ENCODE measurements around the gene ADGRB2.

The ADGRB2 gene

DNA sequence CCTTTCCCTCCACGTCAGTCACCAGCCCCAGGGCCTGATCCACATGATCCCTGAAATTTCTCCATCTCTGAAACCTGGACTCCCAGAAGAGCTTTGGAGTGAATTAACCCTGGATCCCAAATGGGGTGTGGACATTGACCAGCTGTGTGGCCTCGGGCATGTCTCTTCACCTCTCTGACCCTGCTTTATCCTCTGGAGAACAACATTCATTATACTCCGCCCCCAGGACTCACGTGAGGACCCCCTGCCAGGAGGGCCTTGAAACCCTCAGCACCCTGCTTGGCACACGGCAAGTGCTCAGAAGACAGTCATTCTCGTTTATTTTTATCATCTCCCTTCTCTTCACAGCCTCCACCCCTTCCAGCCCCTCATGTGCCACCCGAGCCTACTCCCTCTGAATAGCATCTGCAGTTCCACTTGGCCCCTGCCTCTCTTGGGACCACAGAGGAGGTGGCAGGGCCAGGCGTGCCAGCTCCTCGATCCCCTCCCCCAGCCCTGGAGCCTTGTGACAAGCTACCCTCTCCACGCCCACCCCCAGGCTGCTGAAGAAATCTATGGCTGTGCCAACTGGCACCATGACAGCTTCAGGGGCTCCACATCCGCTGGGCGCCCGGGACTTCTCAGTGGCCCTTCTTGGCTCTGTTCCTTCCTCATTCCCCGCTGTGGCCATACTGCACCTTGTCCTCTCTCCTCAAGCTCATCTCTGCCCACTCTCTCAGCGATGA, 18.0 kb downstream of the ADGRB2 start:
- TF ChIP-seq, protein P1, sequence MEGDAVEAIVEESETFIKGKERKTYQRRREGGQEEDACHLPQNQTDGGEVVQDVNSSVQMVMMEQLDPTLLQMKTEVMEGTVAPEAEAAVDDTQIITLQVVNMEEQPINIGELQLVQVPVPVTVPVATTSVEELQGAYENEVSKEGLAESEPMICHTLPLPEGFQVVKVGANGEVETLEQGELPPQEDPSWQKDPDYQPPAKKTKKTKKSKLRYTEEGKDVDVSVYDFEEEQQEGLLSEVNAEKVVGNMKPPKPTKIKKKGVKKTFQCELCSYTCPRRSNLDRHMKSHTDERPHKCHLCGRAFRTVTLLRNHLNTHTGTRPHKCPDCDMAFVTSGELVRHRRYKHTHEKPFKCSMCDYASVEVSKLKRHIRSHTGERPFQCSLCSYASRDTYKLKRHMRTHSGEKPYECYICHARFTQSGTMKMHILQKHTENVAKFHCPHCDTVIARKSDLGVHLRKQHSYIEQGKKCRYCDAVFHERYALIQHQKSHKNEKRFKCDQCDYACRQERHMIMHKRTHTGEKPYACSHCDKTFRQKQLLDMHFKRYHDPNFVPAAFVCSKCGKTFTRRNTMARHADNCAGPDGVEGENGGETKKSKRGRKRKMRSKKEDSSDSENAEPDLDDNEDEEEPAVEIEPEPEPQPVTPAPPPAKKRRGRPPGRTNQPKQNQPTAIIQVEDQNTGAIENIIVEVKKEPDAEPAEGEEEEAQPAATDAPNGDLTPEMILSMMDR (IDR thresholded peaks at IDR 0.05), result no peak
- Histone ChIP-seq H3K4me3 (no peak overlapping the region), H3K27ac (no peak overlapping the region)
- no peak for DNase-seq (ENCODE audit: low spot score)

DNA sequence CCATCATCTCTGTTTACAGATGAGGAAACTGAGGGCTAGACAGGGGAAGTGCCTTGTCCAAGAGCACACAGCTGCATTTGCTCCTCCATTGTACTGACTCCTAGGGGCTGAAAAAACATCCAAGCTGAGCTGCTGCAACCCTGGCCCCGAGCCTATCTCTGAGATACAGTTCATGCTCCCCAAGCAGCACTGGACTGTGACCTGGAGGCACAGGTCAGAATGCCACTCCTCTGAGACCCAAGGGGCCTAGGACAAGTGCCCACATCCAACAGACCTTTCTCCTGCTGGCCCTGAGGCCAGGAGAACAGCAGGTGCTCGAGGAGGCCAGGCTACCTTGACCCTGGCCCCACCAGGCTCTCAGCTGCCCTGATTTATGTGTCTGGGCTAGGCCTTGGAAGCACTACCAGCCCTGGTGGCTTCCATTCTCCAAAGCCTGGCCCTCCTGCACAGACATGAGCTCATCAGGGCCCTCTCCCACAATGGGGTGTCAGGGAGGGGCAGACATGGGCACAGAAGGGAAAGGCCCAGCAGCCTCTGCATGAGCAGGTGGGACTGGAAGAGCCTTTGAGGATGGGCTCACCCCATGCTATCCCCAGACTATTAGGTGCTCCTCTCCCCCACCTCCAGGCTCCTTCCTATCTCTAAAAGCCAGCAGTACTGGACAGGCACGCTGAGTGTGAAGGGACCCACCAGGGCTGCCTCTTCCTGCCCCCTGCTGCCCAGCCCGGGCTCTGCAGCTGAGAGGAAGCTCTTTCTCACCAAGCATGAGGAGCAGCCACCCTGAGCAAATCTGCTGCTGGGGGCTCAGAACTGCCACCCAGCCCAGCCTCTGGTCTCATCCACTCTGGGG, 18.8 kb downstream of the ADGRB2 start:
- TF ChIP-seq, protein P1 (IDR thresholded peaks at IDR 0.05), result peak; percentile 74
- Histone ChIP-seq H3K27ac (no peak overlapping the region), H3K4me3 (no peak overlapping the region)
- no peak for DNase-seq (ENCODE audit: low spot score)

DNA sequence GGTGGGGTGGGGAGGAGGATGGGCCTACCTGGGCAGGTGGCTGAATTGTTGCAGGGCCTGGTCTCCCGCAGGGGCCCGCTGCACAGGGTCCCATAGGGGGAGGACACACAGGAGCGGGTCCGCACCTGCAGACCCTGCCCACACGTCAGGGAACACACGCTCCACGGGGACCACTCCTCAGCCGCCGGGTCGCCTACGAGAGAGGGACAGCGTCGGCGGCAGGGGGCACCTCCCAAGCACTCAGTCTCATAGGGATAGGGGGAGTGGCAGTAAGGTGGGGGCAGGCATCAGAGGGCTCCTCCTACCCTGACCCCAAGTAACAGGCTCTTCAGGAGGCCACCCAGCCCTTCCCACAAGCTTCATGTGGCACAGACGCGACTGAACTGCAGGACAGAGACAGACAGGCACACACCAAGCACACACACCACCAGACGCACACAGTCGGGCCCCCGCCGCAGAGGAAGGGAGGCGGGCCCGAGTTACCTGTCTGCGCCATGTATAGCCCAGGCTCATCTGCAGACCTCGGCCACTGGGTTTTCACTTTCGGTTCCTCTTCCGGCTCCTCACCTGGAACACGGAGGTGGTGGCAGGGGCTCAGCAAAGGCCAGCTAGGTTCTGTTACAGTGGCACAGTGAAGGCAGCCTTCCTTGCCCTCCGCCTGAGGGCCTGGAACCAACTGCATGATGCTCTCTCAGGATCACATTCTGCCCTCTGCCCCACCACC, 19.8 kb downstream of the ADGRB2 start:
- TF ChIP-seq, protein P1 (IDR thresholded peaks at IDR 0.05), result no peak
- no peak overlapping the region for H3K4me3 ChIP-seq
- H3K27ac ChIP-seq, result no peak overlapping the region
- DNase-seq (ENCODE audit: low spot score), result no peak

DNA sequence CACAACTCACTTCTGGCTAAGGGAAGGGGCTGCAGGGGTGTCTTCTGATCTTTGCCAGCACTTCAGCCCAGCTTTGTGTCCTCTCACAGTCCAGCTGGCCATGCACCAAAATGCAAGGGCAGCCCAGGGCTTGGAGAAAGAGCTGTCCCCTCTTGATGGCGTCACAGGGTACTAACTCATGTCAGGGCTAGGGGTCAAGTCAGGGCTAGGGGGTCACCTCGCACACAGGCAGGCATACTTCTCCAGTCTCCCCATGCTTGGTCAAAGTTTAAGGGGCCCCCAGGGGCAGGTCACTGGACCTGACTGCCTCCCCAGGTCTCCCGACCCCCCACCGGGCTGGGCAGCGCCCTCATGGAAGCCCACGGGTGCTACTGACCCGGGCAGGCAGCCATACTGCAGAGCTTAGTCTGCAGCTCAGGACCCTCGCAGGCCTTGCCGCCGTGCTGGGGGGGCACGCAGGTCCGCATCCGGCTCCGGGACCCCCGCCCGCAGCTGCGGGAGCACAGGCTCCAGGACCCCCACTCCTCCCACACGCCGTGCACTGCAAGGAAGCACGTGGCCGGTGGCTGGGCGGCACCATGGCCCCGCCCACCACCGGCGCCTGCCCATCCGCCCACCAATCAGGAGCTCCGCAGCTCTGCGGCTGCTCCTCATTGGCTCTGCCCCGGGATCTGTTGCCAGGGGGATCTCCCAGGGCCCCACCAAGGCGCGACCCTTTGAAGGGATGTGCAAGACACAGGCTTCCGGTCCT, 21.5 kb downstream of the ADGRB2 start:
- Histone ChIP-seq H3K4me3 (no peak overlapping the region), H3K27ac (no peak overlapping the region)
- DNase-seq (ENCODE audit: low spot score), result no peak
- TF ChIP-seq, protein P1 (IDR thresholded peaks at IDR 0.05), result no peak

DNA sequence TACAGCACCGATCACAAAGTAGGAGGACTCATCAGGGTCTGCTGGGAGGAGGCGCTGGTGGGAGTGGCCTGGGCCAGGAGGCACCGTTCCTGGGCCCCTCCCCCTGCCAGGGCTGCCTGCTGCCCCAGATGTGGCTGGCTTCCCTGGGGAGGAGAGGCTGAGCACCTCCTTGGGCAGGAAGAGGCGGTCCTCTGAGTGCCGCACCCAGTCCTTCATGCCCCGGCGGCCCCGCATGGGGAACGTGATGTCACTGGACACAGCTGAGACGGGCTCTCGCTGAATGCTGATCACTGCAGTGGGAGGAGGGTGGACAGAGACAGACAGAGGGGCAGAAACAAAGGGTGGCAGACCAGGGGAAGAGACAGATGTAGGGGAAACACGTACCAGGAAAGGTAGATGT, 24.8 kb downstream of the ADGRB2 start:
- H3K27ac ChIP-seq, result no peak overlapping the region
- DNase-seq (ENCODE audit: low spot score), result no peak
- TF ChIP-seq, protein P1 (IDR thresholded peaks at IDR 0.05), result no peak
- H3K4me3 ChIP-seq, result no peak overlapping the region

DNA sequence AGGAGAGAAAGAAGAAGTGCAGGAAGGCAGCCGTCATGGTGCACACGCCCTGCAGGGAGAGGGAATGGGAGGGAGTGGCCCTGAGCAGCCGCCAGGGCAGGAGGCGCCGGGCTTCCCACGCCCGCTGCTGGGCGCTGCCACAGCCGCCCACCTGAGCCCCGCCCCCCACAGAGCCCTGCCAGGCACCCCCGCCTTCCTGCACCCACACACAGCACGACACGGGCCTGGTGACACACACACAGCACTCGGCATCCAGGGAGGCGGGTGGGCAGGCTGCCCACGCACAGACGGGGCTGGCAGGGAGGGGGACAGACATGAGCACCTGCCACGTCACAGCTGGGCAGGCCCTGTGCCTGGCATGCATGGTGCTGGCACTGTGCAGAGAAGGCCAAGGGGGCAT, 27.5 kb downstream of the ADGRB2 start:
- no peak for DNase-seq (ENCODE audit: low spot score)

More for the DNA sequence above, 27.5 kb downstream of the ADGRB2 start:
- TF ChIP-seq, protein P1 (IDR thresholded peaks at IDR 0.05), result no peak
- no peak overlapping the region for H3K4me3 ChIP-seq
- H3K27ac ChIP-seq, result no peak overlapping the region
